ENCODE results near the gene NXPE3. TPM values are rescaled to one million over a fixed set of nuclear protein-coding genes. Genes with fewer than 3 reads are reported as not detected.
"Not testable (repeated sequence)": the region's sequence is repeated elsewhere in the genome, so short reads cannot be mapped to it uniquely, and the experiment has no call there.

NXPE3 gene
- total RNA-seq, 6 experiments from 2014 or later, result 37.7 to 44.3 (median 41.0) TPM

GRCh38 chr3:101744811-101745210, 34.2 kb upstream of the NXPE3 start:
- Mint-ChIP-seq H3K9me3 (no peaks in the 10 kb centered on the region), H3K4me3 (no peak overlapping the region), H3K27ac (no peak overlapping the region), H3K36me3 (ENCODE audit: low read depth) (peaks cover 36% of the 10 kb centered on the region), H3K4me1 (ENCODE audit: low read depth) (no peaks in the 10 kb centered on the region), H3K27me3 (ENCODE audit: insufficient read depth) (no peaks in the 10 kb centered on the region)
- no peak for TF ChIP-seq CTCF (IDR thresholded peaks at IDR 0.05)
- DNase-seq, result no peak

GRCh38 chr3:101745934-101746333, 33.1 kb upstream of the NXPE3 start:
- H3K9me3 Mint-ChIP-seq; H3K4me3 Mint-ChIP-seq; DNase-seq; H3K27me3 Mint-ChIP-seq (ENCODE audit: insufficient read depth); H3K27ac Mint-ChIP-seq; H3K4me1 Mint-ChIP-seq (ENCODE audit: low read depth): not testable (repeated sequence)
- peaks cover 36% of the 10 kb centered on the region for H3K36me3 Mint-ChIP-seq (ENCODE audit: low read depth)

DNA sequence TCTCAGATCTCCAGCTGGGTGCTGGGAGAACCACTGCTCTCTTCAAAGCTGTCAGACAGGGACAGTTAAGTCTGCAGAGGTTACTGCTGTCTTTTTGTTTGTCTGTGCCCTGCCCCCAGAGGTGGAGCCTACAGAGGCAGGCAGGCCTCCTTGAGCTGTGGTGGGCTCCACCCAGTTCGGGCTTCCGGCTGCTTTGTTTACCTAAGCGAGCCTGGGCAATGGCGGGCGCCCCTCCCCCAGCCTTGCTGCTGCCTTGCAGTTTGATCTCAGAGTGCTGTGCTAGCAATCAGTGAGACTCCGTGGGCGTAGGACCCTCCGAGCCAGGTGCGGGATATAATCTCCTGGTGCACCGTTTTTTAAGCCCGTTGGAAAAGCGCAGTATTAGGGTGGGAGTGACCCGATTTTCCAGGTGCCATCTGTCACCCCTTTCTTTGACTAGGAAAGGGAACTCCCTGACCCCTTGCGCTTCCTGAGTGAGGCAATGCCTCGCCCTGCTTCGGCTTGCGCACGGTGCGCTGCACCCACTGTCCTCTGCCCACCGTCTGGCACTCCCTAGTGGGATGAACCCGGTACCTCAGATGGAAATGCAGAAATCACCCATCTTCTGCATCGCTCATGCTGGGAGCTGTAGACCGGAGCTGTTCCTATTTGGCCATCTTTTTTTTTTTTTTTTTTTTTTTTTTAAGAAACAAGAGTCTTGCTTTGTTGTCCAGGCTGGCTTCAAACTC, 25.5 kb upstream of the NXPE3 start:
- peaks cover 29% of the 10 kb centered on the region for H3K36me3 Mint-ChIP-seq (ENCODE audit: low read depth)
- not testable (repeated sequence) for H3K4me1 Mint-ChIP-seq (ENCODE audit: low read depth); DNase-seq; H3K4me3 Mint-ChIP-seq; H3K9me3 Mint-ChIP-seq; H3K27ac Mint-ChIP-seq; H3K27me3 Mint-ChIP-seq (ENCODE audit: insufficient read depth)

- no peaks in the 10 kb centered on the region for H3K27me3 Mint-ChIP-seq (ENCODE audit: insufficient read depth)
- TF ChIP-seq CTCF (IDR thresholded peaks at IDR 0.05), result no peak
Observed at GRCh38 chr3:101758224-101758623, 20.8 kb upstream of the NXPE3 start.

DNA sequence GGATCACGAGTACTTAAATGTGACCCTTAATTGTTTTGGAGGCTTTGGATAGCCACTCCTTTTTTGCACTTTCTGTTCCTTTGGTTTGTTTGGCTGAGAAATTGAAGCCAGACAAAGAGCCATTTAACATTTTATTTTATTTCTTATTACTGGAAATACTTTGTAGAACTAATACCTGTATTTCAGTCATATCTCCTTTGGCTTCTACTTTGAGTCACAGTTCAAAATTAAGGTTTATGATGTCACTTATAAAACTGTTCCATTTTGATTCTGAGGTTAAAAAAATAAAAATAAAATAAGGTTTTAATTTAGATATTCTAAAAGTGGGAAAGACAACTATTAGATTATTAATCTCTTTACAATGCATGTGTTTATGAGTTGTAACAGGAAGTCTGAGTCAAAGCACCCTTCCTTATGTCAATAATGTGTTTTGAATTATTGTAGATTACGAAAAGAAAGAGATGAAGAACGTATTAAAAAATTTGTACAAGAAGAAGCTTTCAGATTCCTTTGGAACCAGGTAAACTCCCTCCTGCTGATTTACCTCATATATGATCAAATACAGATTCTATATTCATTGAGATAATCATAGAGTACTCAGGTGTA, 16.9 kb upstream of the NXPE3 start:
- Mint-ChIP-seq H3K27ac (peak overlapping the region; percentile 15; the same call in 1 of the 2 replicates), H3K27me3 (ENCODE audit: insufficient read depth) (no peaks in the 10 kb centered on the region; the same call in 1 of the 2 replicates), H3K4me1 (ENCODE audit: low read depth) (peaks cover 14% of the 10 kb centered on the region), H3K9me3 (no peaks in the 10 kb centered on the region), H3K4me3 (no peak overlapping the region), H3K36me3 (ENCODE audit: low read depth) (peaks cover 32% of the 10 kb centered on the region)
- TF ChIP-seq CTCF (IDR thresholded peaks at IDR 0.05), result no peak
- DNase-seq, result no peak

More at GRCh38 chr3:101758224-101758623, 20.8 kb upstream of the NXPE3 start:
- Mint-ChIP-seq H3K4me3 (no peak overlapping the region), H3K36me3 (ENCODE audit: low read depth) (peaks cover 36% of the 10 kb centered on the region), H3K4me1 (ENCODE audit: low read depth) (peaks cover 14% of the 10 kb centered on the region), H3K9me3 (no peaks in the 10 kb centered on the region), H3K27ac (no peak overlapping the region)
- DNase-seq, result no peak

DNA sequence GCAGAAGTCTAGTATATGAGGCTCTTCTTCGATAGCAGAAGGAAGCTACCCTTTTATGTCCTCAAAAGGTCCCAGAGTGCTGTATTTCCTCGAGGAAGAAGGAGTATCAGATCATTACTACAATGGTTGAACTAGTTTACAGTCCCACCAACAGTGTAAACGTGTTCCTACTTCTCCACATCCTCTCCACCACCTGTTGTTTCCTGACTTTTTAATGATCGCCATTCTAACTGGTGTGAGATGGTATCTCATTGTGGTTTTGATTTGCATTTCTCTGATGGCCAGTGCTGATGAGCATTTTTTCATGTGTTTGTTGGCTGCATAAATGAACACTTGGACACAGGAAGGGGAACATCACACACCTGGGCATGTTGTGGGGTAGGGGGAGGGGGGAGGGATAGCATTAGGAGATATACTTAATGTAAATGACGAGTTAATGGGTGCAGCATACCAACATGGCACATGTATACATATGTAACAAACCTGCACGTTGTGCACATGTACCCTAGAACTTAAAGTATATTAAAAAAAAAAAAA, 1.2 kb upstream of the NXPE3 start:
- not testable (repeated sequence) for H3K27ac Mint-ChIP-seq; H3K27me3 Mint-ChIP-seq (ENCODE audit: insufficient read depth); H3K9me3 Mint-ChIP-seq; DNase-seq; H3K36me3 Mint-ChIP-seq (ENCODE audit: low read depth)
- Mint-ChIP-seq H3K4me3 (0 out of 2 replicates have a peak overlapping the region, but pooled peaks have one; percentile 96), H3K4me1 (ENCODE audit: low read depth) (peaks cover 31% of the 10 kb centered on the region)

Measured in HFFc6 (cell line).